Astrocyte (in vitro differentiated cells and primary cell): Measurements from ENCODE around the gene SMAD3. TPM values are rescaled to one million over a fixed set of nuclear protein-coding genes. Genes with fewer than 3 reads are reported as not detected.

Experiments
- DNase-seq: peaks from one replicate; pipeline ENCODE4 v3.0.0-alpha.2; 2010; ENCODE audit warnings: low read depth
- FAIRE-seq: peaks from 2 replicates; lab custom pipeline; 2011; peaks lifted over from hg19 to GRCh38; lab: Jason Lieb, UNC
- H2AFZ ChIP-seq: 2 replicates; pipeline ENCODE4 v1.6.0; 2012; ENCODE audit warnings: low read depth, low read length, inconsistent platforms
- H3K27ac ChIP-seq: 2 replicates; pipeline ENCODE4 v1.5.1; 2011; ENCODE audit warnings: low read depth, low read length, inconsistent platforms
- H3K27me3 ChIP-seq: 2 replicates; pipeline ENCODE4 v1.6.0; 2011; ENCODE audit warnings: low read length, inconsistent platforms; ENCODE audit not compliant: insufficient read depth
- H3K36me3 ChIP-seq: 2 replicates; pipeline ENCODE4 v1.5.1; 2011; ENCODE audit warnings: low read length, inconsistent platforms; ENCODE audit not compliant: insufficient read depth
- H3K4me1 ChIP-seq: 2 replicates; pipeline ENCODE4 v1.5.1; 2011; ENCODE audit warnings: low read length, inconsistent platforms; ENCODE audit not compliant: insufficient read depth
- H3K4me2 ChIP-seq: 2 replicates; pipeline ENCODE4 v1.6.0; 2012; ENCODE audit warnings: low read length, inconsistent platforms
- H3K4me3 ChIP-seq: 2 replicates; pipeline ENCODE4 v1.5.1; 2011; ENCODE audit warnings: low read depth, mild to moderate bottlenecking, low read length, inconsistent platforms; ENCODE audit not compliant: insufficient read depth
- H3K79me2 ChIP-seq: 2 replicates; pipeline ENCODE4 v1.6.0; 2012; ENCODE audit warnings: mild to moderate bottlenecking, low read length, inconsistent platforms; ENCODE audit not compliant: insufficient read depth
- H3K9ac ChIP-seq: 2 replicates; pipeline ENCODE4 v1.6.0; 2012; ENCODE audit warnings: mild to moderate bottlenecking, low read length, inconsistent platforms
- H3K9me3 ChIP-seq: 2 replicates; pipeline ENCODE4 v1.5.1; 2012; ENCODE audit warnings: low read depth, mild to moderate bottlenecking, low read length, inconsistent platforms; ENCODE audit not compliant: insufficient read depth
- H4K20me1 ChIP-seq: 2 replicates; pipeline ENCODE4 v1.6.0; 2012; ENCODE audit warnings: low read length, inconsistent platforms; ENCODE audit not compliant: insufficient read depth
- H3K27ac Mint-ChIP-seq: one replicate; pipeline ENCODE4 v1.8.0; 2021; ENCODE audit warnings: mild to moderate bottlenecking, mixed read lengths; ENCODE audit not compliant: unreplicated experiment
- H3K27me3 Mint-ChIP-seq: one replicate; pipeline ENCODE4 v1.8.0; 2021; ENCODE audit warnings: low read depth, mixed read lengths; ENCODE audit not compliant: unreplicated experiment
- H3K36me3 Mint-ChIP-seq: one replicate; pipeline ENCODE4 v1.8.0; 2021; ENCODE audit warnings: low read depth, mixed read lengths; ENCODE audit not compliant: unreplicated experiment
- H3K4me1 Mint-ChIP-seq: one replicate; pipeline ENCODE4 v1.8.0; 2021; ENCODE audit warnings: low read depth, mixed read lengths; ENCODE audit not compliant: unreplicated experiment
- H3K4me3 Mint-ChIP-seq: one replicate; pipeline ENCODE4 v1.8.0; 2021; ENCODE audit warnings: mild to moderate bottlenecking, moderate library complexity, mixed read lengths; ENCODE audit not compliant: unreplicated experiment
- H3K9me3 Mint-ChIP-seq: one replicate; pipeline ENCODE4 v1.8.0; 2021; ENCODE audit warnings: mild to moderate bottlenecking, mixed read lengths; ENCODE audit not compliant: unreplicated experiment
- CTCF ChIP-seq: IDR thresholded peaks from 2 replicates; pipeline ENCODE4 v1.5.1; 2011; ENCODE audit warnings: low read depth, mild to moderate bottlenecking, inconsistent platforms, low read length, moderate library complexity; ENCODE audit not compliant: insufficient read depth
- EZH2 ChIP-seq: IDR thresholded peaks from 2 replicates; pipeline ENCODE4 v1.6.1; 2012; ENCODE audit warnings: mild to moderate bottlenecking, low read length, inconsistent platforms; ENCODE audit not compliant: insufficient read depth
- total RNA-seq: library from RNA; stranded (reverse); gene quantifications from 2 replicates; pipeline ENCODE4 v1.2.1, GENCODE V29; 2021

The SMAD3 gene
- total RNA-seq, 1 donor from 2014 or later = 78.0 TPM

- Mint-ChIP-seq H3K36me3 (peaks cover 21% of the 10 kb centered on the region), H3K27ac (no peak overlapping the region), H3K27me3 (no peaks in the 10 kb centered on the region), H3K4me3 (no peak overlapping the region), H3K9me3 (no peaks in the 10 kb centered on the region), H3K4me1 (peaks cover 75% of the 10 kb centered on the region)
- Histone ChIP-seq H4K20me1 (peaks cover 92% of the 10 kb centered on the region), H3K9me3 (no peaks in the 10 kb centered on the region), H2AFZ (no peak overlapping the region), H3K27me3 (no peaks in the 10 kb centered on the region), H3K79me2 (peaks cover 92% of the 10 kb centered on the region), H3K4me1 (peaks cover 91% of the 10 kb centered on the region), H3K27ac (peak overlapping the region; percentile 22), H3K36me3 (peaks cover 3% of the 10 kb centered on the region), H3K4me2 (peak overlapping the region; percentile 42), H3K9ac (peak overlapping the region; percentile 2), H3K4me3 (no peak overlapping the region)
- no peak for FAIRE-seq
- no peak for DNase-seq
- TF ChIP-seq CTCF = no peak
- no peak for TF ChIP-seq EZH2
Measured at GRCh38 chr15:67085237-67085817, 19.9 kb downstream of the SMAD3 start.

GRCh38 chr15:67085818-67086636, 20.6 kb downstream of the SMAD3 start:
- Mint-ChIP-seq H3K36me3 (peaks cover 16% of the 10 kb centered on the region), H3K4me1 (peaks cover 73% of the 10 kb centered on the region), H3K27ac (peak overlapping the region; percentile 55), H3K4me3 (peak overlapping the region; percentile 34), H3K27me3 (no peaks in the 10 kb centered on the region), H3K9me3 (no peaks in the 10 kb centered on the region)
- Histone ChIP-seq H3K4me1 (peaks cover 91% of the 10 kb centered on the region), H2AFZ (no peak overlapping the region), H3K4me3 (no peak overlapping the region), H3K79me2 (peaks cover 97% of the 10 kb centered on the region), H3K9me3 (no peaks in the 10 kb centered on the region), H3K27ac (peak overlapping the region; percentile 15), H3K36me3 (peaks cover 3% of the 10 kb centered on the region), H3K9ac (peak overlapping the region; percentile 37), H4K20me1 (peaks cover 94% of the 10 kb centered on the region), H3K27me3 (no peaks in the 10 kb centered on the region), H3K4me2 (peak overlapping the region; percentile 42)
- no peak for TF ChIP-seq EZH2
- no peak for TF ChIP-seq CTCF
- FAIRE-seq (no peak), DNase-seq (peak; percentile 96)

DNA sequence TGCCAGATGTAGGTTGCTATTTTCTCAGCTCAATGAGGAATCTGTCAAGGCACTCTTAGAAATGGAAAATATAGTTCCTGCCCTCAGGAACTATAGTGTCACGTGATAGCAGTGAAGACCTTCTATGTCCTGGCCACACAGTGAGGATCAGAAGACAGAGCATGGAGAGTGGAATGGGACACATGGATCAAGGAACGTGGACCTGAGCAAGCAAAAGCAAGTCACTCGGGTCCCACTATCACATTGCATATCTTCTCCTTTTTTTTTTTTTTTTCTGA, 21.2 kb downstream of the SMAD3 start:
- peaks cover 89% of the 10 kb centered on the region for H4K20me1 ChIP-seq

More for the DNA sequence above, 21.2 kb downstream of the SMAD3 start:
- Mint-ChIP-seq H3K9me3 (no peaks in the 10 kb centered on the region), H3K4me3 (peak overlapping the region; percentile 24), H3K27me3 (no peaks in the 10 kb centered on the region), H3K27ac (peak overlapping the region; percentile 55), H3K4me1 (peaks cover 73% of the 10 kb centered on the region), H3K36me3 (peaks cover 14% of the 10 kb centered on the region)
- H2AFZ ChIP-seq = no peak overlapping the region
- no peak overlapping the region for H3K4me3 ChIP-seq
- H3K9ac ChIP-seq = peak overlapping the region; percentile 37
- peak overlapping the region; percentile 42 for H3K4me2 ChIP-seq
- H3K27ac ChIP-seq = no peak overlapping the region
- TF ChIP-seq EZH2 = no peak
- no peak for TF ChIP-seq CTCF
- FAIRE-seq (no peak), DNase-seq (no peak)
- peaks cover 91% of the 10 kb centered on the region for H3K4me1 ChIP-seq
- H3K9me3 ChIP-seq = no peaks in the 10 kb centered on the region
- H3K36me3 ChIP-seq = peaks cover 3% of the 10 kb centered on the region
- peaks cover 94% of the 10 kb centered on the region for H3K79me2 ChIP-seq
- no peaks in the 10 kb centered on the region for H3K27me3 ChIP-seq
